Erythroblast (primary cell): ENCODE measurements around the gene NBPF9.
"Not testable (repeated sequence)": the region's sequence is repeated elsewhere in the genome, so short reads cannot be mapped to it uniquely, and the experiment has no call there.

ENCODE experiments used
- DNase-seq, 2 experiments: peaks; one replicate each; lab custom pipeline; 2025; lab: John Stamatoyannopoulos, UW

The NBPF9 gene

GRCh38 chr1:149012599-149012998 lies 90.8 kb downstream of the NBPF9 start:
- DNase-seq = not testable (repeated sequence)

GRCh38 chr1:149009761-149010160 lies 93.6 kb downstream of the NBPF9 start:
- not testable (repeated sequence) for DNase-seq

GRCh38 chr1:149008769-149009168 lies 94.6 kb downstream of the NBPF9 start:
- not testable (repeated sequence) for DNase-seq

GRCh38 chr1:149008326-149008725 lies 95.0 kb downstream of the NBPF9 start:
- DNase-seq = not testable (repeated sequence)
